Right atrium auricular region (tissue), 2 donors: Measurements from ENCODE around the gene DDX31. TPM values are rescaled to one million over a fixed set of nuclear protein-coding genes. Genes with fewer than 3 reads are reported as not detected.

ENCODE experiments used
- DNase-seq: peaks from one replicate; pipeline ENCODE4 v3.0.0-alpha.2; 2019; ENCODE audit warnings: low spot score
- H3K27ac ChIP-seq, 2 donors: fragments of 200-600 bp; sonication (generic); 1 replicate in 1 of 2; 2 replicates in 1 of 2; pipeline ENCODE4 v1.5.1; 2016 to 2019
- H3K27me3 ChIP-seq, 2 donors: fragments of 200-600 bp; sonication (generic); one replicate each; pipeline versions ENCODE4 v1.5.1 to v1.6.0; 2017 to 2019
- H3K36me3 ChIP-seq: fragments of 200-600 bp; sonication (generic); one replicate; pipeline ENCODE4 v1.5.1; 2016
- H3K4me1 ChIP-seq, 2 donors: fragments of 200-600 bp; sonication (generic); one replicate each; pipeline versions ENCODE4 v1.5.1 to v1.6.0; 2017 to 2019
- H3K4me3 ChIP-seq, 2 donors: fragments of 200-600 bp; sonication (generic); 1 replicate in 1 of 2; 2 replicates in 1 of 2; pipeline ENCODE4 v1.5.1; 2017 to 2019; ENCODE audit warnings: mild to moderate bottlenecking in 1 of 2, moderate library complexity in 1 of 2
- H3K9me3 ChIP-seq, 2 donors: fragments of 200-600 bp; sonication (generic); one replicate each; pipeline ENCODE4 v1.5.1; 2019
- CTCF ChIP-seq, 2 donors: fragments of 200-600 bp; sonication (generic); IDR thresholded peaks; one replicate each; pipeline ENCODE4 v1.5.1; 2019; ENCODE audit warnings: antibody characterized with exemption in 2 of 2
- total RNA-seq, 2 donors: library from RNA; depleted of rRNA; stranded (reverse); fragments of >200 nt; gene quantifications; one replicate each; pipeline ENCODE4 v1.1.0, GENCODE V29; 2016

The DDX31 gene
- total RNA-seq, 2 donors from 2014 or later, result 4.6 to 6.0 TPM

- no peak for TF ChIP-seq CTCF (IDR thresholded peaks at IDR 0.05)
These were observed 109.1 kb downstream of the DDX31 start for GRCh38 chr9:132560616-132561202.

GRCh38 chr9:132559711-132560110, 110.1 kb downstream of the DDX31 start:
- Histone ChIP-seq H3K4me3 (no peak overlapping the region), H3K4me1 (peaks cover 0 to 27% of the 10 kb centered on the region in 2 donors), H3K36me3 (no peaks in the 10 kb centered on the region), H3K27me3 (no peaks in the 10 kb centered on the region), H3K27ac (no peak overlapping the region), H3K9me3 (no peaks in the 10 kb centered on the region)
- no peak for DNase-seq
- TF ChIP-seq CTCF (IDR thresholded peaks at IDR 0.05), result no peak

More at GRCh38 chr9:132560616-132561202, 109.1 kb downstream of the DDX31 start:
- Histone ChIP-seq H3K4me1 (peaks cover 0 to 27% of the 10 kb centered on the region in 2 donors), H3K27me3 (no peaks in the 10 kb centered on the region), H3K4me3 (no peak overlapping the region), H3K36me3 (no peaks in the 10 kb centered on the region), H3K9me3 (no peaks in the 10 kb centered on the region), H3K27ac (peak overlapping the region in 1 of 2 donors; percentile 56)
- DNase-seq, result no peak

- no peaks in the 10 kb centered on the region for H3K9me3 ChIP-seq
- no peak for TF ChIP-seq CTCF (IDR thresholded peaks at IDR 0.05)
- DNase-seq, result no peak
- no peak overlapping the region for H3K4me3 ChIP-seq
- no peak overlapping the region for H3K27ac ChIP-seq
- peaks cover 0 to 23% of the 10 kb centered on the region in 2 donors for H3K4me1 ChIP-seq
- no peaks in the 10 kb centered on the region for H3K36me3 ChIP-seq
- no peaks in the 10 kb centered on the region for H3K27me3 ChIP-seq
These were observed 112.6 kb downstream of the DDX31 start for GRCh38 chr9:132557159-132557558.

- Histone ChIP-seq H3K27ac (no peak overlapping the region), H3K36me3 (no peaks in the 10 kb centered on the region), H3K9me3 (no peaks in the 10 kb centered on the region), H3K4me1 (peaks cover 0 to 19% of the 10 kb centered on the region in 2 donors), H3K4me3 (no peak overlapping the region), H3K27me3 (no peaks in the 10 kb centered on the region)
- no peak for DNase-seq
- no peak for TF ChIP-seq CTCF (IDR thresholded peaks at IDR 0.05)
These were observed 113.1 kb downstream of the DDX31 start for GRCh38 chr9:132556714-132557113.

GRCh38 chr9:132556235-132556634, 113.5 kb downstream of the DDX31 start:
- H3K36me3 ChIP-seq, result no peaks in the 10 kb centered on the region
- TF ChIP-seq CTCF (IDR thresholded peaks at IDR 0.05), result no peak
- H3K9me3 ChIP-seq, result no peaks in the 10 kb centered on the region
- H3K4me3 ChIP-seq, result no peak overlapping the region
- no peak overlapping the region for H3K27ac ChIP-seq
- H3K4me1 ChIP-seq, result peaks cover 0 to 14% of the 10 kb centered on the region in 2 donors
- H3K27me3 ChIP-seq, result no peaks in the 10 kb centered on the region
- no peak for DNase-seq

GRCh38 chr9:132555528-132555927, 114.3 kb downstream of the DDX31 start:
- no peak for TF ChIP-seq CTCF (IDR thresholded peaks at IDR 0.05)
- H3K27me3 ChIP-seq, result no peaks in the 10 kb centered on the region
- no peak for DNase-seq
- H3K4me1 ChIP-seq, result peaks cover 0 to 7% of the 10 kb centered on the region in 2 donors
- no peak overlapping the region for H3K27ac ChIP-seq
- H3K4me3 ChIP-seq, result no peak overlapping the region
- no peaks in the 10 kb centered on the region for H3K36me3 ChIP-seq
- no peaks in the 10 kb centered on the region for H3K9me3 ChIP-seq
